Measurements from ENCODE around the gene CD22.
"Not testable (repeated sequence)": the region's sequence is repeated elsewhere in the genome, so short reads cannot be mapped to it uniquely, and the experiment has no call there.

CD22 gene

DNA sequence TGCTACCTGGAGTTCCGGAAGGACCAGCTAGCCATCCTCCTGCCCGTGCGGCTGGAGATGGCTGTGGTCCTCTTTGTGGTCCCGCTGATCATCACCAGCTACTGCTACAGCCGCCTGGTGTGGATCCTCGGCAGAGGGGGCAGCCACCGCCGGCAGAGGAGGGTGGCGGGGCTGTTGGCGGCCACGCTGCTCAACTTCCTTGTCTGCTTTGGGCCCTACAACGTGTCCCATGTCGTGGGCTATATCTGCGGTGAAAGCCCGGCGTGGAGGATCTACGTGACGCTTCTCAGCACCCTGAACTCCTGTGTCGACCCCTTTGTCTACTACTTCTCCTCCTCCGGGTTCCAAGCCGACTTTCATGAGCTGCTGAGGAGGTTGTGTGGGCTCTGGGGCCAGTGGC lies 30.4 kb downstream of the CD22 start:
- DNase-seq (ENCODE audit: low spot score): not testable (repeated sequence)

DNA sequence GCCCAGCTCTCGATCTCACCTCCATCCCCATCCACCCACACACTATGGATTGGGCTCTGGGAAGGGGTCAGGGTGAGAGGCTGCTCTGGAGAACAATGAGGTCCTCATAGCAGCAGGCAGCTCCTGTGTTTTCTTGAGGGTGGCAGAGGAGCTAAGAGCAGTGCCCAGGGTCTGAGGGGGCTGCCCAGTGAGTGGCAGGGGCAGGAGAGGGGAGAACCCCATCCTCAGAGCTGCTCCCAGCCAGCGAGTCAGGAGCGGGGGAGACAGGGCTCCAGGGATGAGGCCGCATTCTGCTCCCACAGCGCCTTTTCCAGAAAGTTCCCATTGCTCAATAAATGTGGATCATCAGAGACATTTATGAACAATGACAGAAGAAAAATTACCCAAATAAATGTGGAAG lies 31.1 kb downstream of the CD22 start:
- DNase-seq (ENCODE audit: low spot score): not testable (repeated sequence)

DNA sequence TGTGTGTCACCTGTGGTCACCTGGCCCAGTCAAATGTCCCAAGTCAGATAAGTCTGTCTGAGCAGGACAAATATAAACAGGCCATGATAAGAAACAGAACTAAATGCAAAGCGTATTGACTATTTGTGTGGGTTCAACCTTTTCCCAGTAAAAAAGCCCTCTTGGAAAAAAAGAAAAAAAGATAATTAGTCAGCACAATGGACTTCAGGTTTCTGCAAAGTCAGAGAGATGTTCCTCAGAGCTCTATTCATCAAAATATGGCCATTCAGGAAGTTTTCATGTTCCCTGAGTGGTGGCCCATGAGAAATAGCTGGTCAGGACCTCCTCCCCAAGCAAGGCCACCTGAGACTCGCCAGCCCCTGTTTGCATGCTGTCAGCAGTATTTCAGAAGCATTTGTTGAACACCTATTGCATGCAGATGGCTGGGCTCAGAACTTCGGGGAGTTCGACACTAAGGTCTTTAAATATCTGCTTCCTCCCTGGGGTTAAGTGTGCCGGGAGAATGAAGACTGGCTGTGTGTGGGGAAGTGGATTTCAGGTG lies 32.0 kb downstream of the CD22 start:
- DNase-seq (ENCODE audit: low spot score): no peak

DNA sequence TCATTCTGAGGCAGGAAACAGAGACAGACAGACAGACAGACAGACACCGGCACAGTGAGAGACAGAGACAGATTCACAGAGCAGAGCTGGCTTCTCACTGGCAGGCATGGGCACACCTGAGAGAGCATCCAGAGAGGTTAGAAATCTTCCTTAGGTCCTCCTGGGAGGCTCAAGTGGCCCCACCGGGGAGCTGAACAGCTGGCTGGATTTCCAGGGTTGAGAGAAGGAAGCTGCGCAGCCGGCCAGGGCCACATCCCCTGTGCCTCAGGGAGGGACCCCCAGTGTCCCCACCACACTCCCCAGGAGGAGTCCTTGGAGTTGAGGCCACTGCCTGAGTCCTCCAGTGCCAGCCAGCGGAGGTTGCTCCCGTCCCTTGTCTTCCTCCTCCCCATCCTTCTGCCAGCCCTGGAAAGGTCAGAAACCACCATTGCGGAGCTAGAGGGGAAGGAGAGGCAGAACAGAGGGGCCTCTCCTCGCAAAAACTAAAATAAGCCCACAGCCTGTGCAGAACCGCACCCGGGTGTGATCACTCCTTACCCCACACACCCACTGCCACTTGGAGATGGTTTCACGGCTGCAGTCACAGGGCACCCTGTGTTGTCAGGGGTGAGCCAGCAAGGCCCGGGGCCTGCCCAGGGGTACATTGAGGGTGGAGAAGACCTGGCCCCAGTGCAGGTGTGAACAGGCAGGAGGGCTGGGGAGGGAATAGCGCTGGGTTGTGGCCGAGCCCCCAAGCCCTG lies 33.4 kb downstream of the CD22 start:
- no peak for DNase-seq (ENCODE audit: low spot score)

DNA sequence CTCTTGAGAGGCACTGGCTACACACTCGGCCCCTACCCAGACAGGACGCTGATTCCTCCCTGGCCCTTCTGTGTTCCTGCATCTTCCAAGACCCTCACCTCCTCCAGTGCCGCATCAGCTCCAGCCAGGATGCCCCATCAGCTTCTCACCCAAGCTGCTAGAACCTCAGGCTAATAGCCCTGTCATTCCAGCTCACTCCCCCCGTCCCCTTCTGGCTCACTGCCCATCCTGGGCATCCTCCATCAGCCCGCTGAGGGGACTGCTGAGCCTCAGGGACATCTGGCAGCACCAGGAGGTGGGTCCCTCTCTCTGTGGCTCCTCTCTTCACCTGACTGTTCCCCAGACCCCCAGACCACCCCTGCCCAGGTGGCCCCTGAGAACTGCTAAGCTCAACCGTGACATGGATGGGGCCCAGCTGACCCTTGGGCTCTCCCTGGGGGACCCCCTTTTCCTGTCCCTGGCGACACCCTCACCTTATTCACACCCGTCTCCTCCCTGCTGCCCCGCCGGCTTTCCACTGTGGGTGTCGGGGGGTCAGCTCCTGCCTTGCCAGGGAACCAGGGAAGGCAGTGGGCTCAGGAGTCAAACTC lies 34.1 kb downstream of the CD22 start:
- DNase-seq (ENCODE audit: low spot score): no peak

DNA sequence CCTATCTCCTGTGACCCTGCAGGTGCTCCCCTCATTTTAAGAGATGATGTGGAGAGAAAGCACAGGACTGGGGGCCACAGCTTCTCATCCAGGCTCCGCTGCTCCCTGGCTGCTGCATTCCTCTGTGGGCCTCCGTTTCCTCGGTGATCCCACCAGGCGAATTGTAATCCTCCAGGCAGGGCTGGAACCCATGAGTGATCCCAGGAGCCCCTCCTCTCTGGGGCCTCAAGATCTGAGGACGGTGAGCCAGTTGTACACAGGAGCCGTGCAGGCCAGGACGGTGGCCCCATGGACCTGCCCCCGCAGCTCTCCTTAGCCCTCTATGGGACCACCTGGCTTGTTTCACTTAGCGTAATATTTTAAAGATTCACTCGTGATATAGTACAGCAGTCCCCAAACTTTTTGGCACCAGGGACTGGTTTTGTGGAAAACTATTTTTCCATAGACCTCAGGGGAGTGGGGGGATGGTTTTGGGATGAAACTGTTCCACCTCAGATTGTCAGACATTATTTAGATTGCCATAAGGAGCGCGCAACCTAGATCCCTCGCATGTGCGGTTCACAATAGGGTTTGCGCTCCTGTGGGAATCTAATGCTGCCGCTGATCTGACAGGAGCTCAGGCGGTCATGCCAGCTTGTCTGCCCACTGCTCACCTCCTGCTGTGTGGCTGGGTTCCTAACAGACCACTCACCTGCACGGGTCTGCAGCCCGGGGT lies 34.9 kb downstream of the CD22 start:
- no peak for DNase-seq (ENCODE audit: low spot score)

DNA sequence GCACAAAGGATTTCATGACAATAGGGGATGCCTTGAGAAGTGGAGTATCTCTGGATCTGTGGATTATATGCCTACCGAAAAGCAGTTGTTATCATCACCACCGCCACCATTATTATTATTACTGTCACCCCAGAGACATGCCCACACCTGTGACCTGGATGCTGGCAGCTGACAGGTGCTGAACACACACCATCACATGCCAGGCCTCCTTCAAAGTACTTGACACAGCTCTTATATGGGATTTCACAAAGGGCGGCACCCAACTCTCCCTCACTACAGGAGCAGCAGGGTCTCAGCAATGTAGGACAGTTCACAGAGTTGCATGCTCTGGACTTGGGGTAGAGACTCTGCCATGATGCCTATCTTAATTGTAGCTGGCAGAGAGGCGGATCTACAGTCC lies 36.3 kb downstream of the CD22 start:
- no peak for DNase-seq (ENCODE audit: low spot score)

DNA sequence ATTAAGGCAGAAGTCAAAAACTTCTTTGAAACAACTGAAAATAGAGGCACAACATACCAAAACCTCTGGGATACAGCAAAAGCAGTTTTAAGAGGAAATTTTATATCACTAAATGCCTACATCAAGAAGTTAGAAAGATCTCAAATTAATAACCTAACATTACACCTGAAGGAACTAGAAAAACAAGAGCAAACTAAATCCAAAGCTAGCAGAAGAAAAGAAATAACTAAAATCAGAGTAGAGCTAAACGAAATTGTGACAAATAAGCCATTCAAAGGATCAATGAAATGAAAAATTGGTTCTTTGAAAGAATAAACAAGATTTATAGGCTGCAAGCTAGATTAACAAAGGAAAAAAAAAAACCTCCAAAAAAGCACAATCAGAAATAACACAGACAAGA lies 39.4 kb downstream of the CD22 start:
- DNase-seq (ENCODE audit: low spot score): no peak

DNA sequence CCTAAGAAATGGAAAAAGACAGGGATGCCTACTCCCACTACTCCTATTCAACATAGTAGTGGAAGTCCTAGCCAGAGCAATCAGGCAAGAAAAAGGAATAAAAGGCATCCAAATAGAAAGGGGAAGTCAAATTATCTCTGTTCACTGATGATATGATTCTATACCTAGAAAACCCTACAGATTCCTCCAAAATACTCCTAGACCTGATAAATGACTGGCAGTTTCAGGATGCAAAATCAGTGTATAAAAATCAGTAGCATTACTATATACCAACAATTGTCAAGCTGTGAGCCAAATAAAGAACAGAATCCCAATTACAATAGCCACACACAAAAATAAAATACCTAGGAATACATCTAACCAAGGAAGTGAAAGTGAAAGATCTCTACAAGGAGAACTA lies 40.5 kb downstream of the CD22 start:
- no peak for DNase-seq (ENCODE audit: low spot score)

DNA sequence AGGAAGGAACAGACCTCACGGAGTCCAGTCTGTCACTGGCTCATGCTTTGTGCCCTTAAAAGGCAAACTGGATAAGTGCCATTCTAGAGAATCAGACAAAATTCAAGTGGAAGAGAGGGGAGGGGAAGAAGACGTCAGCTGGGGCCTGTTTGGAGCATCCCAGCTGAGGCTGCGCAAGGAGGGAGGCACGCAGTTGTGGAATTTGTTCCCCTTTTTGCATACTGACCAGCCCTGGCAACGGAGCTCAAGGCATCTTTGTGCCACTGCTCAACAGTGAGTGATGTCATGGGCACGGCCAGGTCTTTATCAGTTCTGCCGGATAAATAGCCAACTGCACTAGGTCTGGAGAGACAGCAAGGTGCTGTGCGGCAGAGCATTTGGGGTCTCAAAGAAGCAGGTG lies 41.7 kb downstream of the CD22 start, which contains the start of gene GPR42:
TSS of gene GPR42 (plus strand) at position 347 of the 400 bp plus-strand sequence. CDS start 292 bp downstream, outside the sequence.
- no peak for DNase-seq (ENCODE audit: low spot score)

DNA sequence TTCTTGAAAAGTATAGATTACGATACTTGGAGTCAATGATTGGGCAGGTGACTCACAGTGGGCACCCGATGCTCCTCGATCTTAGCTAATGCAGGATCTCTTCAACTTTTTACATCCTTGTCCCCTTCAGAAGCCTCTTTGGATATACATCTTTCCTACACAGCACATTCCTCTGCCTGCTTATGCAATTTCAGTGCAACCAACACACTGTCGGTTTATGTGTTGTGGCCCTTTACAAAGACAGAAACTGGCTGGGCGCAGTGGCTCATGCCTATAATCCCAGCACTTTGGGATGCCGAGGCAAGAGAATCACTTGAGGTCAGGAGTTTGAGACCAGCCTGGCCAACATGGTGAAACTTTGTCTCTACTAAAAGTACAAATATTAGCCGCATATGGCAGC lies 44.5 kb downstream of the CD22 start:
- no peak for DNase-seq (ENCODE audit: low spot score)

DNA sequence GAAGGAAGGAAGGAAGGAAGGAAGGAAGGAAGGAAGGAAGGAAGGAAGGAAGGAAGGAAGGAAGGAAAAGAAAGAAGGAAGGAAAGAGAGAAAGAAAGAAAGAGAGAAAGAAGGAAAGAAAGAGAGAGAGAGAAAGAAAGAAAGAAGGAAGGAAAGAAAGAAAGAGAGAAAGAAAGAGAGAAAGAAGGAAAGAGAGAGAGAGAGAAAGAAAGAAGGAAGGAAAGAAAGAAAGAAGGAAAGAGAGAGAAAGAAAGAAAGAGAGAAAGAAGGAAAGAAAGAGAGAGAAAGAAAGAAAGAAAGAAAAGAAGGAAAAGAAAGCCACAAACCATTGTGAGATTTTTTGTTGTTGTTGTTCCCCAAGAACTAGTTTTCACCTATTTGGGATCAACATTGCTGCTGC lies 45.0 kb downstream of the CD22 start:
- DNase-seq (ENCODE audit: low spot score): not testable (repeated sequence)

DNA sequence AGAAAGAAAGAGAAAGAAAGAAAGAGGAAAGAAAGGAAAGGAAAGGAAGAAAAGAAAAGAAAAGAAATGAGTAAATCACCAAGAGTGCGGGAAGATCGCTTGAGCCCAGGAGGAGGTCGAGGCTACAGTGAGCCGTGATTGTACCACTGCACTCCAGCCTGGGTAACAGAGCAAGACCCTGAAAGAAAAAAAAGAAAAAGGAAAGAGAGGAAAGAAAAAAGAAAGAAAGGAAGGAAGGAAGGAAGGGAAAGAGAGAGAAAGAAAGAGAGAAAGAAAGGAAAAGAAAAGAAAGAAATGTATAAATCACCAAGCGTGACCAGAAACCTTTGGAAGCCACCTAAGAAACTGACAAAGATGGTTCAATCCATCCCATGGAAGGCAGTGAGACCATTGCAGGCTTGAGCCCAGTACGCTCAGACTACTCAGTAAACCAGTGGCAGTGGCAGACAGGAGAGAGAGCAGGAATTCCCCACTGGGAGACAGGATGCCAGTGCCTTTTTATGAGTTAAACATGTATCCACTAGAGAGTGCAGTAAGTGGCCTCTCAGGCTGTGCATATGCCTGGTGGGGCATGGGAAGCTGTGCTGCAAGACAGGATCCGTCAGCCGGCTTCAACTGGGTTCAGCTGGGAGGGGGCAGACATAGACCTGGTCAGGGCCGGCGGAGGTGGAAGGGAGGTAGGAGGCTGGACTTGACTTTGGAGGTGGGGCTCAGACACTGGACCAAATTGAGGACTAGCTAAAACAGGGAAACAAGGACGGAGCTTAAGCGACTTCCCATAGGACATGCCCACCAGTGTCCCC lies 46.7 kb downstream of the CD22 start:
- DNase-seq (ENCODE audit: low spot score): no peak

DNA sequence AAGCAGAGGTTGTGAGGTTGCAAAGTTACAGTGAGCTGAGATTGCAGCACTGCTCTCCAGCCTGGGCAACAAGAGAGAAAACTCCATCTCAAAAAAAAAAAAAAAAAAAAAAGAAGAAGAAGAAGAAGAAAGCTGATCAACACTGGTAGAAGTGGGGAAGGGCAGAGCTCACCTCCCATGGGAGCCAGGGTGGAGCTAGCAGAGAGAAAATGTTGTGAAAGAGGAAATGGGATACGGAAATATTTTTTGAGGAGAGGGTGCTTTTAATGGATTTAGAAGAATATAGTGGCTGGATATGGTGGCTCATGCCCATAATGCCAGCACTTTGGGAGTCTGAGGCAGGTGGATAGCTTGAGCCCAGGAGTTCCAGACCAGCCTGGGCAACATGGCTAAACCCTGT lies 48.7 kb downstream of the CD22 start:
- DNase-seq (ENCODE audit: low spot score): no peak

DNA sequence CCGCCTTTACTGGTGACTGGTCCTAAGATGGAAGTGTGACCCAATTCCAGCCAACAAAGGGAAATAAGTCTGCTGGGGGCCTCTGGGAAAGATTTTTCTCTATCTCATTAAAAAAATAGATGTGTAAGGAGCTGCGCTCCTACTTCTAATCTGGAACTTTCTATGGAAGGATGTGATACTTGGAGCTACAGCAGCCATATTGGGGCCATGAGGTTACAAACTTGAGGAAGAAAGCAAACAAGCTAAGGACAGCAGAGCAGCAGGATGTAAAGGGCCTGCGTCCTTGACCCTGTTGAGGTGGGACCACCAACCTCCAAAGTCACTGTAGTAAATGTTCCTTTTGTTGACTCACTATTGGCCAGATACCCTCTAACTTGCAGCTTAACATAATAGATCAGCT lies 49.4 kb downstream of the CD22 start:
- DNase-seq (ENCODE audit: low spot score): no peak

DNA sequence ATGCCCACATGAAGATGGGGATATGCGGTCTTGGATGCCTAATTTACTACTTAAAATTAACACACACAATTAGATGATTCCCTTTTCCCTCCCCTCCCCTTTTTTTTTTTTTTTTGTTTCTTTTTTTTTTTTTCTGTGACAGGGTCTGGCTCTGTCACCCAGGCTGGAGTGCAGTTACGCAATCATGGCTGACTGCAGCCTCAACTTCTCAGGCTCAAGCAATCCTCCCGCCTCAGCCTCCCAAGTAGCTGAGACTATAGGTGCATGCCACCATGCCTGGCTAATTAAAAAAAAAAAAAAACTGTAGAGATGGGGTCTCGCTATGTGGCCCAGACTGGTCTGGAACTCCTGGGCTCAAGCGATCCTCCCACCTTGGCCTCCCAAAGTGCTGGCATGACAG lies 50.6 kb downstream of the CD22 start:
- not testable (repeated sequence) for DNase-seq (ENCODE audit: low spot score)

DNA sequence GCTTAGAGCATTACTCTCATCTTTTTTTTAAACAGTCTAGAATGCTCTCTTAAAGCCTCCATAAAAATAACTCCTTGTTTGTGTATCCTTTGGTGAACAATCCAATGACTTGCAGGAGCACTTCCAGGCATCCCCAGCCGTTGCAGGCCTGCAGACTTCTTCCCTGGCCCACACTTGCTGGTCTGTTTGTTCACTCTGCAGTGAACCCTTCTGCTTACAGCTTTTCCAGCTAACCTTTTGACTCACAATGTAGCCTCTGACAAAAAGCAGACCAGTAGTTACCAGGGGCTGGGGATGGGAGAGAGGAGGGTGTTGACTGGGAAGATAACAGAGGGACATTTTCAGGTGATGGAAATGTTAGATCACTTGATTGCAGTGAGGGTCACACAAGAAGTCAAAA lies 51.0 kb downstream of the CD22 start:
- no peak for DNase-seq (ENCODE audit: low spot score)

DNA sequence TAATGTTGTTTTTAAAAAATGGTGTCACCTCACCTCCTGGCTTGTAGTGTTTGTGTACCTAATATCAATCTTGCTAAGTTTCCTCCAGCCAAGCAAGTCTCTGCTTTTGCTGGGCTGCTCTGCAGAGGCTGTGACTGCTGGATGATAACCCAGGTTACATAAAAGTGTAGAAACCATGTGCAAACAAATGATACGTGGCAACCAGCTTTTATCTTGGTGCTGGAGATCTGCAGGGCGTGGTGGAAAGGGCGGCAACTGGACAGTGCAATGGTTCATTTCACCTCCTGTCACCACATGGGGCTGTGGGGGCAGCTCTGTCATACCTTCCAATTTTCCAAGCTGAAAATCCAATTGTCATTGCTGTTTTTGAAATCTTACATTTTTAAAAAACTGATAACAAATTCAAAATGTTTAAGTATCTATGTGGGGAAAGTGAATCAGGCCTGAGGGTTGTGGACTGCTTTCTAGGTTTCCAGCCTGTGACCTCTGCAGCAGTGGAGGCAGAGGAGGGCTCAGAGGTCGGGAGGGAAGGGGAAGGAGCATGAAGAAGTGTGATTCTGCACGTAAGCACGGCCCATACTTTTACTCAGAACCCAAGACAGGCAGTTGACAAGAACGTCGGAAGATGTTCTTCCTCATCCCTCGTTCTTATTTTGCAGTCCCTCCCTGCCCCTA lies 51.6 kb downstream of the CD22 start:
- DNase-seq (ENCODE audit: low spot score): no peak

DNA sequence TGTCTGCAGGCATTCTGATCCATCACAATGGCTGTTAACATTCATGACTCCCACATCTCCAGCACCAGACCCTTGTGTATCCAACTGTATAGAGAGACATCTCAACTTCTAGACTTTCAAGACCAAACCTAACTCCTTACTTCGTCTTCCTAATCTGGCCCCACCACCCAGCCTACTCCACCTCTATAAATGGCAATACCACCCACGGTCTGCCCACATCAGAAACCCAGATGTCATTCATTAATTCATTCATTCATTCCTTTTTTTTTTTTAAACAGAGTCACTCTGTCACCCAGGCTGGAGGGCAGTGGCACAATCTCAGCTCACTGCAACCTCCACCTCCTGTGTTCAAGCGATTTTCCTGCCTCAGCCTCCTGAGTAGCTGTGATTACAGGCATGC lies 52.3 kb downstream of the CD22 start:
- no peak for DNase-seq (ENCODE audit: low spot score)

DNA sequence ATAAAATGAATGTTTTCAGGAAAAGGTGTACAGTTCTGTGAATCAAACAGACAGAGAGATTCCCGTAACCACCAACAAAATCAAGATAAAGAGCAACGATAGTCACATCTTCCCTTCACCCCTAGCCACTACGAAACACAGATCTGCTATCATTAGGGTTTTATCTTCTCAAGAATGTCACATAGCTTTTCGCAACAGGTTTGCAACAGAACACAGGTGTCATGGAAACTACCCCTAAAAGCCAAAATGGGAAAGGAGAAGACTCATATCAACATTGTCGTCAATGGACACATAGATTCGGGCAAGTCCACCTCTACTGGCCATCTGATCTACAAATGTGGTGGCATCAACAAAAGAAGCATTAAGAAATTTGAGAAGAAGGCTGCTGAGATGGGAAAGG lies 52.9 kb downstream of the CD22 start:
- DNase-seq (ENCODE audit: low spot score): no peak

DNA sequence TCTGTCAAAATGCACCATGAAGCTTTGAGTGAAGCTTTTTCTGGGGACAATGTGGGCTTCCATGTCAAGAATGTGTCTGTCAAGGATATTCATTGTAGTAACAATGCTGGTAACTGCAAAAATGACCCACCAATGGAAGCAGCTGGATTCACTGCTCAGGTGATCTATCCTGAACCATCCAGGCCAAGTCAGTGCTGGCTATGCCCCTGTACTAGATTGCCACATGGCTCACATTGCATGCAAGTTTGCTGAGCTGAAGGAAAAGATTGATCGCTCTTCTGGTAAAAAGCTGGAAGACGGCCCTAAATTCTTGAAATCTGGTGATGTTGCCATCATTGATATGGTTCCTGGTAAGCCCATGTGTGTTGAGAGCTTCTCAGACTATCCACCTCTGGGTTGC lies 54.5 kb downstream of the CD22 start:
- DNase-seq (ENCODE audit: low spot score): no peak

Measured in LoVo (cell line).